ENCODE results near the gene TMA7. TPM values are rescaled to one million over a fixed set of nuclear protein-coding genes. Genes with fewer than 3 reads are reported as not detected.

TMA7 gene
- total and polyA plus RNA-seq, 9 of the 15 experiments (the other 6 are each of a cell fraction or from before 2014, with no cell fraction given), result 209 to 1,003 (median 486) TPM

DNA sequence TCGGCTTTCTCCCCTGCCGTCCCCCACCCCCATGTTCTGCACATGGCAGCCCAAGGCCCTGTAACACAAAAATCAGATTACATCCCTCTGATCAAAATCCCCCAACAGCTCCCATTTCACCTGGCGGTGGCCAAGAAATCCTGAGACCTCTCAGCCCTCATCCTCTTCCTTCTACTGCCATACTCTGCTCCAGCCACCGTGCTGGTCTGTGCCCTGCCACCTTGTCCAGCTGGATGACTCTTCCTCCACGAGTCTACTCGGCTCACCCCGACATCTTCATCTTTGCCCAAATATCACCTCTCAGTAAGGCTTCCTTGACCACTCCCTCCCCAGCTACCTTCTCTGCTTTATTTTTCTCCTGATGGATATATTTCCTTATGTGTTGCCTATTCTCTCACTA lies 3.2 kb upstream of the TMA7 start:
- no peak overlapping the region for H2AFZ ChIP-seq (ENCODE audit: low read depth, low read length)
- in situ Hi-C loops (cut with MboI), result loop anchor here (5.0 to 10.0 kb wide), 4 partner anchors 35 to 242 kb away; no protein-coding TSS in a partner anchor
- H3K79me2 ChIP-seq (ENCODE audit: control insufficient read depth, insufficient read depth, low read length), result peaks cover 32% of the 10 kb centered on the region
- intact Hi-C loops (cut with micrococcal nuclease), result loop anchor here (1.0 to 2.0 kb wide), 4 partner anchors 36 to 242 kb away; no protein-coding TSS in a partner anchor
- DNase-seq (ENCODE audit: extremely low read depth in 1 of 4, low spot score in 3 of 4) (no peak), ATAC-seq (no peak), FAIRE-seq (no peak)
- peaks cover 6% of the 10 kb centered on the region for H3K9me1 ChIP-seq (ENCODE audit: control insufficient read depth, insufficient read depth, low read length)
- no peak overlapping the region for H3K27ac ChIP-seq (ENCODE audit: extremely low read depth, low read depth, low read length)
- peaks cover 34% of the 10 kb centered on the region; the same call in 2 of the 3 replicates for H3K36me3 ChIP-seq (ENCODE audit: control insufficient read depth, insufficient read depth, low read length)
- POLR2A ChIA-PET, result interaction anchor here (0.5 to 2.3 kb wide), 8 partner anchors 9 to 279 kb away, joined by 3 to 21 read pairs (median 4); partner anchors contain the start of genes ATRIP and CDC25A
- no peaks in the 10 kb centered on the region for H4K20me1 ChIP-seq (replicated peaks; ENCODE audit: control insufficient read depth, insufficient read depth, low read length)
- no peaks in the 10 kb centered on the region for H3K9me3 ChIP-seq (replicated peaks; ENCODE audit: control insufficient read depth, insufficient read depth, low read depth, low read length)
- TF ChIP-seq CBX3 (IDR thresholded peaks at IDR 0.05; ENCODE audit: borderline replicate concordance in 1 of 2, low read length in 2 of 2) (no peak), CREBBP (IDR thresholded peaks at IDR 0.05; ENCODE audit: low read depth, low read length) (no peak), STAG1 (CRISPR knock-in tag; IDR thresholded peaks at IDR 0.05; ENCODE audit: borderline replicate concordance) (no peak), STAT5B (CRISPR knock-in tag; IDR thresholded peaks at IDR 0.05) (no peak)
- CTCF ChIA-PET (ENCODE audit: low intra/inter-chr PET ratio), result interaction anchor here (0.6 to 4.6 kb wide), 4 partner anchors 36 to 1746 kb away, joined by 3 to 59 read pairs (median 26); no protein-coding TSS in a partner anchor
- peak overlapping the region in 1 of 2 experiments; percentile 47; a peak in 1 of 4 replicates for H3K9ac ChIP-seq (ENCODE audit: insufficient read depth in 1 of 2, low read depth in 2 of 2, low read length in 2 of 2)
- WGBS (ENCODE audit: insufficient coverage, low coverage, missing lambda C conversion rate), result 67% methylated on average over 5 of the region's 7 CpGs
- H3K4me1 ChIP-seq (replicated peaks in 1 of 2; ENCODE audit: control insufficient read depth in 2 of 2, insufficient read depth in 2 of 2, low read length in 2 of 2), result peaks cover 16 to 17% of the 10 kb centered on the region in 2 experiments; a peak in 4 of 5 replicates
- BruUV-seq (replicated peaks), result no TSS peak
- H3K4me2 ChIP-seq (ENCODE audit: insufficient read depth, low read length), result no peak overlapping the region
- H3K27me3 ChIP-seq (ENCODE audit: control insufficient read depth in 2 of 2, insufficient read depth in 2 of 2, low read length in 2 of 2), result no peaks in the 10 kb centered on the region; a peak in 1 of 5 replicates
- H3K4me3 ChIP-seq, result no peak overlapping the region

GRCh38 chr3:48437812-48438211 lies 2.2 kb upstream of the TMA7 start:
- ChIA-PET POLR2A (no interaction called here), CTCF (ENCODE audit: low intra/inter-chr PET ratio) (no interaction called here)
- peaks cover 16 to 17% of the 10 kb centered on the region in 2 experiments; a peak in 4 of 5 replicates for H3K4me1 ChIP-seq (replicated peaks in 1 of 2; ENCODE audit: control insufficient read depth in 2 of 2, insufficient read depth in 2 of 2, low read length in 2 of 2)
- intact Hi-C loops (cut with micrococcal nuclease) (loop anchor here (2.0 kb wide), 2 partner anchors 205 to 243 kb away; no protein-coding TSS in a partner anchor), in situ Hi-C loops (cut with MboI) (loop anchor here (5.0 to 10.0 kb wide), 4 partner anchors 36 to 243 kb away; no protein-coding TSS in a partner anchor)
- TF ChIP-seq HMG20B (CRISPR knock-in tag; IDR thresholded peaks at IDR 0.05) (no peak), ZNF143 (CRISPR knock-in tag; IDR thresholded peaks at IDR 0.05) (no peak), POLR3G (IDR thresholded peaks at IDR 0.05; ENCODE audit: extremely low read depth, insufficient read length, insufficient replicate concordance) (no peak), ARID1B (IDR thresholded peaks at IDR 0.05) (no peak), SRF (CRISPR knock-in tag; IDR thresholded peaks at IDR 0.05) (no peak), NFE2 (IDR thresholded peaks at IDR 0.05; ENCODE audit: low read depth) (no peak), SMARCC2 (IDR thresholded peaks at IDR 0.05; ENCODE audit: low read depth) (no peak), ZNF644 (tag; IDR thresholded peaks at IDR 0.05; ENCODE audit: low read depth) (no peak), ZKSCAN8 (CRISPR knock-in tag; IDR thresholded peaks at IDR 0.05) (no peak)
- H3K4me3 ChIP-seq, result no peak overlapping the region
- BruUV-seq (replicated peaks), result no TSS peak
- H3K9me1 ChIP-seq (ENCODE audit: control insufficient read depth, insufficient read depth, low read length), result peaks cover 6% of the 10 kb centered on the region
- no peak overlapping the region for H2AFZ ChIP-seq (ENCODE audit: low read depth, low read length)
- WGBS (ENCODE audit: insufficient coverage, low coverage, missing lambda C conversion rate), result 46% methylated on average over 2 of the region's 4 CpGs
- DNase-seq (ENCODE audit: extremely low read depth in 1 of 4, low spot score in 3 of 4) (no peak), FAIRE-seq (no peak), ATAC-seq (no peak)
- no peaks in the 10 kb centered on the region for H3K9me3 ChIP-seq (replicated peaks; ENCODE audit: control insufficient read depth, insufficient read depth, low read depth, low read length)
- no peak overlapping the region for H3K27ac ChIP-seq (ENCODE audit: extremely low read depth, low read depth, low read length)
- peaks cover 39% of the 10 kb centered on the region for H3K79me2 ChIP-seq (ENCODE audit: control insufficient read depth, insufficient read depth, low read length)
- H4K20me1 ChIP-seq (replicated peaks; ENCODE audit: control insufficient read depth, insufficient read depth, low read length), result no peaks in the 10 kb centered on the region
- H3K4me2 ChIP-seq (ENCODE audit: insufficient read depth, low read length), result no peak overlapping the region
- H3K27me3 ChIP-seq (ENCODE audit: control insufficient read depth in 2 of 2, insufficient read depth in 2 of 2, low read length in 2 of 2), result no peaks in the 10 kb centered on the region; a peak in 1 of 5 replicates
- no peak overlapping the region; a peak in 1 of 4 replicates for H3K9ac ChIP-seq (ENCODE audit: insufficient read depth in 1 of 2, low read depth in 2 of 2, low read length in 2 of 2)
- H3K36me3 ChIP-seq (ENCODE audit: control insufficient read depth, insufficient read depth, low read length), result peaks cover 33% of the 10 kb centered on the region; the same call in 2 of the 3 replicates

All from K562 (cell line).